Measurements from ENCODE around the gene EXOC4.

DNA sequence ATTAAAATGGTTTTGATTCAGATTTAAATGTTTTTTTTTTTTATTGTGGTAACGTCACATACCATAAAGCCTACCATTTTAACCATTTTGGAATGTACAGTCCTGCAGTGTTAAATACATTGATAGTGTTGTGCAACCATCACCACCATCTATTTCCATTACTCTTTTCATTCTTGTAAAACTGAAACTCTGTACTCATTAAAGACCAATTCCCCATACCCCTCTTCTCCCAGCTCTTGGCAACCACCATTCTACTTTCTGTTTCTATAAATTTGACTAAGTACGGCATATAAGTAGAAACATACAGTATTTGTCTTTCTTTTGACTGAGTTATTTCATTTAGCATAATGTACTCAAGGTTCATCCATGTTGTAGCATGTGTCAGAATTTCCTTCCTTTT is 96.2 kb downstream of the EXOC4 start:
- TF ChIP-seq POLR2A (IDR thresholded peaks at IDR 0.05; ENCODE audit: low read length) (no peak), GATA1 (IDR thresholded peaks at IDR 0.05; ENCODE audit: low read depth, low read length) (no peak)

Measured in erythroblast (primary cell).